Activated naive CD8-positive, alpha-beta T cell (primary cell): ENCODE data around the gene RBFOX2.
"Not testable (repeated sequence)": the region's sequence is repeated elsewhere in the genome, so short reads cannot be mapped to it uniquely, and the experiment has no call there.

Source experiments
- H3K27ac Mint-ChIP-seq: one replicate; pipeline ENCODE4 v1.8.0; 2021; ENCODE audit warnings: mixed read lengths
- H3K27me3 Mint-ChIP-seq: one replicate; pipeline ENCODE4 v1.8.0; 2021; ENCODE audit warnings: mixed read lengths
- H3K36me3 Mint-ChIP-seq: one replicate; pipeline ENCODE4 v1.8.0; 2021; ENCODE audit warnings: mixed read lengths
- H3K4me1 Mint-ChIP-seq: one replicate; pipeline ENCODE4 v1.8.0; 2021; ENCODE audit warnings: low read depth, mixed read lengths
- H3K4me3 Mint-ChIP-seq: one replicate; pipeline ENCODE4 v1.8.0; 2021; ENCODE audit warnings: mild to moderate bottlenecking, mixed read lengths
- H3K9me3 Mint-ChIP-seq: one replicate; pipeline ENCODE4 v1.8.0; 2021; ENCODE audit warnings: low read depth, mixed read lengths

The RBFOX2 gene

GRCh38 chr22:35719212-35719875, 309.3 kb downstream of the RBFOX2 start:
- H3K4me1 Mint-ChIP-seq: no peaks in the 10 kb centered on the region
- H3K4me3 Mint-ChIP-seq: no peak overlapping the region
- H3K27ac Mint-ChIP-seq: no peak overlapping the region
- no peaks in the 10 kb centered on the region for H3K27me3 Mint-ChIP-seq
- no peaks in the 10 kb centered on the region for H3K9me3 Mint-ChIP-seq
- no peaks in the 10 kb centered on the region for H3K36me3 Mint-ChIP-seq

DNA sequence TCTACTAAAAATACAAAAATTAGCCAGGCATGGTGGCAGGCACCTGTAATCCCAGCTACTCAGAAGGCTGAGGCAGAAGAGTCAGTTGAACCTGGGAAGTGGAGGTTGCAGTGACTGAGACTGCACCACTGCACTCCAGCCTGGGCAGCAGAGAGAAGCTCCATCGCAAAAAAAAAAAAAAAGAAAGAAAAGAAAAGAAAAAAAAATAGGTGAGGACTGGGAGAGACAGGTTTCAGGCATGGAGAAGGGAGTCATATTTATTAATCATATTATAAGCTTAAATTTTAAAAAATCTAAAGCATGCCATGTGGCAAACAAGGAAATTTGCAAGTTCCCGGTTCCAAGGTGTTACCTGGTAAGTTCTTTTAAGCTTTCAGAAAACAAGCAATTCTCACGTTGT, 311.1 kb downstream of the RBFOX2 start, which contains the start of gene APOL5:
Gene APOL5 (plus strand): TSS at position 301 of the 400 bp plus-strand sequence. CDS start 0 bp downstream, at position 301.
- Mint-ChIP-seq H3K27me3 (no peaks in the 10 kb centered on the region), H3K4me3 (no peak within 1 kb of the TSS), H3K36me3 (peaks cover 5% of the 10 kb centered on the region), H3K27ac (no peak within 1 kb of the TSS), H3K9me3 (peaks cover 5% of the 10 kb centered on the region), H3K4me1 (no peaks in the 10 kb centered on the region)

DNA sequence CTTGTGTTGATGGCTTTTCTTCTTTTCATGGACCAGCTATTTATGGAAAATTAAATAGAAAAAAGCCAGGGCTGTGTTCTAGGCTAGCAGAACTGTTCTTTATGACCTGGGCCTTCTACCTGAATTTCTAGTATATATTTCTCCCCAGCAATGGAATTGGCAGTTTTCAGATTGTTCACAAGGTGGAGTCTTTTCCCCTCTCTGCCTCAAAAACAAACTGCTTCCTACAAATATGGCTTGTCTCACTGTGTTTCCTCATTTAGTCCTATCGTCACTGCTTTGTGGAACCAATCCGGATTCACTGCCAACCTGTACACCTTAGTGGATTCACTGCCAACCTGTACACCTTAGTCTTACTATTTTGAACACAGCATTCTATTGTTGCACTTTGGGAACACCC, 316.0 kb downstream of the RBFOX2 start:
- Mint-ChIP-seq H3K4me1 (no peaks in the 10 kb centered on the region), H3K36me3 (peaks cover 5% of the 10 kb centered on the region), H3K27me3 (no peaks in the 10 kb centered on the region), H3K9me3 (peaks cover 5% of the 10 kb centered on the region), H3K27ac (no peak overlapping the region), H3K4me3 (no peak overlapping the region)

- H3K4me3 Mint-ChIP-seq: no peak overlapping the region
- no peaks in the 10 kb centered on the region for H3K4me1 Mint-ChIP-seq
- peaks cover 5% of the 10 kb centered on the region for H3K9me3 Mint-ChIP-seq
- H3K27me3 Mint-ChIP-seq: no peaks in the 10 kb centered on the region
- H3K27ac Mint-ChIP-seq: no peak overlapping the region
- H3K36me3 Mint-ChIP-seq: peaks cover 5% of the 10 kb centered on the region
Measured at GRCh38 chr22:35711336-35711735, 317.3 kb downstream of the RBFOX2 start.

GRCh38 chr22:35708917-35709316, 319.7 kb downstream of the RBFOX2 start:
- Mint-ChIP-seq H3K4me1 (no peaks in the 10 kb centered on the region), H3K27ac (no peak overlapping the region), H3K27me3 (no peaks in the 10 kb centered on the region), H3K9me3 (peaks cover 5% of the 10 kb centered on the region), H3K4me3 (no peak overlapping the region), H3K36me3 (peaks cover 5% of the 10 kb centered on the region)

DNA sequence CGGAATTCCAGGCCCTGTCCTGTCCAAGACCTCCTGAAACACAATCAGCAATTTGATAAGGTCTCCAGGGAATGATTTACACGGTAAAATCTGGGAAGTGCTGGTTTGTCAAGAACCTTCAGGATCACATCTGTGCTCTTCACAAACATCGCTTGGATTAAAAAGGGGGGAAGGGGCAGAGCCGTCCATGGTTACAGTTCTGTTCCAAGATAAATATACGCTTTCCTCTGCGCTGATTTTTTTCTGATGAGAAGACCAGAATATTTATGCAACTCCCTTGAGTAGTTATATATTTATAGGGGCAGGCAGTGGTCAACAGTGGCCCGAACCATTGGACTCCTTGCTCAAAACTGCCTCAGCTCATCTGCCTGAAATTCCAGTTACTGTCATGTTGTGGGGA, 320.2 kb downstream of the RBFOX2 start:
- Mint-ChIP-seq H3K36me3 (peaks cover 5% of the 10 kb centered on the region), H3K4me1 (no peaks in the 10 kb centered on the region), H3K27me3 (no peaks in the 10 kb centered on the region), H3K27ac (no peak overlapping the region), H3K9me3 (peaks cover 5% of the 10 kb centered on the region), H3K4me3 (no peak overlapping the region)

GRCh38 chr22:35705141-35705540, 323.5 kb downstream of the RBFOX2 start:
- Mint-ChIP-seq H3K4me1 (no peaks in the 10 kb centered on the region), H3K27me3 (no peaks in the 10 kb centered on the region), H3K36me3 (no peaks in the 10 kb centered on the region), H3K4me3 (no peak overlapping the region), H3K27ac (no peak overlapping the region), H3K9me3 (no peaks in the 10 kb centered on the region)

- H3K36me3 Mint-ChIP-seq: no peaks in the 10 kb centered on the region
- H3K4me1 Mint-ChIP-seq: no peaks in the 10 kb centered on the region
- H3K27ac Mint-ChIP-seq: no peak overlapping the region
- no peak overlapping the region for H3K4me3 Mint-ChIP-seq
- no peaks in the 10 kb centered on the region for H3K9me3 Mint-ChIP-seq
- no peaks in the 10 kb centered on the region for H3K27me3 Mint-ChIP-seq
Measured at GRCh38 chr22:35703861-35704584, 324.6 kb downstream of the RBFOX2 start.

DNA sequence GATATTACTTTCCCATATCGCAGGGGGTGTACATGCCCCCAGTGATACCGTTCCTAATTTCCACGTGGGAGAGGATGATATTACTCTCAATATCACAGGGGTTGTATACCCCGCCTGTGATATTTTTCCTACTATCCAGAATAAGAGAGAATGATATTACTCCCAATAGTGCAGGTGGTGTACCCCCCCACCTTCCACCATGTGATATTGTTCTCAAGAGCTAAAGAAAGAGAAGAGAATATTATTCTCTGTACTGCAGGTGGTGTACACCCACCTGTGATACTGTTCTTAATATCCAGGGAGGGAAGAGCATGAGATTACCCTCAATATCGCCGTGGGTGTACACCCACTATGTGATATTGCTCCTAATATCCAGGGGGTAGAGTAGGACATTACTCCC, 328.8 kb downstream of the RBFOX2 start:
- not testable (repeated sequence) for H3K36me3 Mint-ChIP-seq, H3K9me3 Mint-ChIP-seq, H3K27ac Mint-ChIP-seq, H3K4me3 Mint-ChIP-seq, H3K4me1 Mint-ChIP-seq, H3K27me3 Mint-ChIP-seq

DNA sequence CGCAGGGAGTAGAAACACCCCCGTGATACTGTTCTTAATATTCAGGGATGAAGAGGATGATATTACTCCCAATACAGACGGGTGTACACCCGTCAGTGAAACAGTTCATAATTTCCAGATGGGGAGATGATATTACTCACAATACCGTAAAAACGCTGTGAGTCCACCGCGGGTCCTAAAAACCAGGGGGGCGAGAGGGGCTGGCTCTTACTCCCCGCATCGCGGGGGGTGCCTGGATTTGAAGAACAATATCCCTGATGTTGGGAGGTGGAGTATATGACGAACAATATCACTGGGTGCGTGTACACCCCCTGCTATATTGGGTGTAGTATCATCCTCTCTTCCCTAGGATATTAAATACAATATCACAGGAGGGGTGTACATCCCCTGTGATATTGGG, 331.5 kb downstream of the RBFOX2 start:
- H3K4me1 Mint-ChIP-seq: no peaks in the 10 kb centered on the region
- no peaks in the 10 kb centered on the region for H3K9me3 Mint-ChIP-seq
- no peaks in the 10 kb centered on the region for H3K36me3 Mint-ChIP-seq
- H3K27ac Mint-ChIP-seq: no peak overlapping the region
- peaks cover 7% of the 10 kb centered on the region for H3K27me3 Mint-ChIP-seq
- H3K4me3 Mint-ChIP-seq: no peak overlapping the region

- Mint-ChIP-seq H3K36me3 (no peaks in the 10 kb centered on the region), H3K4me3 (no peak overlapping the region), H3K27ac (no peak overlapping the region), H3K4me1 (no peaks in the 10 kb centered on the region), H3K27me3 (peaks cover 7% of the 10 kb centered on the region), H3K9me3 (no peaks in the 10 kb centered on the region)
Measured at GRCh38 chr22:35695202-35695601, 333.4 kb downstream of the RBFOX2 start.

DNA sequence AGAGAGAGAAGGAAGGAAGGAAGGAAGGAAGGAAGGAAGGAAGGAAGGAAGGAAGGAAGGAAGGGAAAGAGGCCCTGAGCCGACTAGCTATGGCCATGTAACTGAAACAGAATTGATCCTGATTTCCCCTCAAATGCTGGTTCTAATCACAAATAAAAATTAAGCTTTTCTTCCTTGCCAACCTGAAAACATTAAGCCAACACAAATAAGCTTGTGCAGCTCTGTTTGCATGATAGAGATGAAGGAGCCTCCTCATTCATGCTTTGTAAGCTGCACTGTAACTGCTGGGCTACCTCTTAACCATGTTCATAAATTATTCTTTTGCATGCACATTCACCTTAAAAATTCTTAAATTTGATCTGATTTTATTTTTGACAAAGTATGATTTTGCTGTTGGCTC, 338.6 kb downstream of the RBFOX2 start:
- H3K36me3 Mint-ChIP-seq: no peaks in the 10 kb centered on the region
- H3K4me3 Mint-ChIP-seq: no peak overlapping the region
- H3K27ac Mint-ChIP-seq: no peak overlapping the region
- H3K4me1 Mint-ChIP-seq: no peaks in the 10 kb centered on the region
- H3K9me3 Mint-ChIP-seq: no peaks in the 10 kb centered on the region
- peaks cover 4% of the 10 kb centered on the region for H3K27me3 Mint-ChIP-seq

- Mint-ChIP-seq H3K27ac (no peak overlapping the region), H3K4me3 (no peak overlapping the region), H3K27me3 (peaks cover 4% of the 10 kb centered on the region), H3K9me3 (no peaks in the 10 kb centered on the region), H3K4me1 (no peaks in the 10 kb centered on the region), H3K36me3 (no peaks in the 10 kb centered on the region)
Measured at GRCh38 chr22:35688913-35689675, 339.5 kb downstream of the RBFOX2 start.
